GM19455 (cell line): ENCODE measurements around the gene PIEZO1.
"Not testable (repeated sequence)": the region's sequence is repeated elsewhere in the genome, so short reads cannot be mapped to it uniquely, and the experiment has no call there.

Experiments
- ATAC-seq: cut with Tn5 transposase; IDR thresholded peaks from one replicate; pipeline ENCODE4 v1.9.1; 2021; ENCODE audit not compliant: unreplicated experiment

The PIEZO1 gene

DNA sequence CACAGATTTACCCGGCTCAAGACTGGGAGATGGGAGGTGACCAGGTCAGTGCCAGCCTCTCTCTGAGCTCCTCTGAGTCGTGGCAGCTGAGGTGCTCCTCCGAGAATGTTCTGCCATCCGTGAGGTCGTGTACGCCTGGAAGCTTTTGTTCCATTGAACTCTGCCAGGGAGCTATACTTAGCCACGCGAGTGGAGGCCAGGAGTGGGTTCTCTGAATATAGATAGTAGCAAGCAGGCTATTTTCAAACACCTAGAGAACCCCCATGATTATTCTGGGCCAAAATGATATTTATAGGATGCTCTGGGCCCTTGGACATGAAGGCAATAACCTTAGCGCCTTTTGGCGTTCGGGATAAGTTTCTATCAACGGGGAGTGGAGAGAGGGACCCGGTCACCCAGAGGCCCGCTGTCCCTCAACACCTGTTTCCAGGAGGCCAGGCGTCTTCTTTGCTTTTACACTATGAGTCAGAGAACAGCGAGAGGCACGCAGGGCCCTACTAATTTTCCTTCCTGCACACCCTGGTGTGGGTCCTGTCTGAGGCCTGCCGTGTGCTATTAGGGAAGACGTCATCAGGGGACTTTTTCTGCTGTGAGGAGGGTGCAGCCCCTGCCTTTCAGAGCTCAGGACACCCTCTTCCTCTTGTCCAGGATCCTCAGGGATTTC lies 111.2 kb downstream of the PIEZO1 start:
- ATAC-seq, result no peak

GRCh38 chr16:88672776-88673175 lies 112.2 kb downstream of the PIEZO1 start:
- ATAC-seq, result no peak

- ATAC-seq, result no peak
Measured at GRCh38 chr16:88671806-88672205, 113.2 kb downstream of the PIEZO1 start.

GRCh38 chr16:88669980-88670379 lies 115.0 kb downstream of the PIEZO1 start:
- ATAC-seq, result no peak

GRCh38 chr16:88669493-88669892 lies 115.5 kb downstream of the PIEZO1 start:
- not testable (repeated sequence) for ATAC-seq

DNA sequence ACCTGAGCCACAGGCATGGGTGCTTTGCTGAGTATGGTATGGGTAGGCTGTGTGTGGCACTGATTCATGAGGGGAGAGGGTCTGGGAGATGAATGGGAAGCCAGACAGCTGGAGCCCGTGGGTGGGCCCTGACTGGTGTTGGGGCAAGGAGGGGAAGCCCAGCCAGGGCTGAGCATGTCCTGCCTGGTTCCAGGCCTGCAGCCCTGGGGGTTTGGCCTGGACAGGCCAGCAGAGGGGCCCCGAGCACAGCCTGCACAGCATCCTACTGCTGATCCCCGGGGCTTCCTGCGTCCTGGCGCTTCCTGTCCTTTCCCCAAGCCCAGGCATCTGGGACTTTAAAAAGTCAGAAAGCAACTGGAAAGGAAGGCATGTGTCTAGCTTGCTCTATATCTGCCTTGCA lies 117.6 kb downstream of the PIEZO1 start:
- no peak for ATAC-seq

DNA sequence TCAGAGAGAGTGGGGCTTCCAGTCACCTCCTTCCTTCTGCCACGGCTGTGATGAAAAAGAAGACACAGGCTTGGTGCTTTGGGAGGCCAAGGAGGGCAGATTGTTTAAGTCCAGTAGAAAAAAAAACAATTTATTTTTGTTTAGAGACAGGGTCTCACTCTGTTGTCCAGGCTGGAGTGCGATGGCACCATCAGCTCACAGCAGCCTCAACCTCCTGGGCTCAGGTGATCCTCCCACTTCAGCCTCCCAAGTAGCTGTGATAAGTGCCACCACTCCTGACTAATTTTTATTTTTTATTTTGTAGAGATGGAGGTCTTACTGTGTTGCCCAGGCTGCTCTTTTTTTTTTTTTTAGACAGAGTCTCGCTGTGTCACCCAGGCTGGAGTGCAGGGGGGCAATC lies 119.5 kb downstream of the PIEZO1 start:
- ATAC-seq, result no peak
